NCI-H226 (cell line): ENCODE measurements around the gene TMED4.

Source experiments
- DNase-seq: peaks from one replicate; pipeline ENCODE4 v3.0.0-alpha.2; 2015

Gene TMED4

DNA sequence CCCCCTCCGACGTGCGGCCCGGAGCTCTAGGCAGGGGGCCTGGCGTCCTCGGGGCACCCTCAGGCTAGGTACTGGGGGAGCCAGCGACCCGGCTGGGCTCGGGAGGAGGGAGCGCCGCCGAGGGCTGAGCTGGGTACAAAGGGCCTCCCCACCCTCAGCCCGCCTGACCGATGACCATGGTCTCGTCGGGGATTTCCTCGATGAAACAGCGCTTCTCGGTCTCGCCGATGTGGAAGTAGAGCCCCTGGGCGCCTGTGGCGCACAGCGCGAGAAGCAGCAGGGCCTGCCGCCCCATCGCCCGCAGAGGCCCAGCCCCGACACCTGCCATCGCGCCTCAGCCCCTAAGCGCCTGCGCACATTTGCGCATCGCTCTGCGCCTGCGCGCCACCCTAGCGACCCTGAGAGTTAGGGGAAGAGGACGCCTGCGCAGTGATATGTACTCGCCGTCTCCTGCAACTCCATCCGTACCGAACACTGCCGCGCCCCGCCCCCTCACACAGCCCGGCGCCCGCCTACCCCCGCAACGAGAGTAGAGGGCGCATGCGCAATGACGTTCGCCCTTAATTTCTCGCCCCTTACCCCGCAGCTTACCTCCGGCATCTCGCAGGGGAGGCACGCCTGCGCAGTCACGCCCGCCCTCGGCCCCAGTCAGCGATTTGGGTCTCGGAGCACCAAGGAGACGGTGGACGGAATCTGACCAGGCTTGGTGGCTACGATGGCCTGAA lies at the start of gene TMED4:
TSS of gene TMED4 (minus strand) at position 353 of the 725 bp plus-strand sequence. CDS start at position 328, 25 bp downstream.
- peak; percentile 97 for DNase-seq

DNA sequence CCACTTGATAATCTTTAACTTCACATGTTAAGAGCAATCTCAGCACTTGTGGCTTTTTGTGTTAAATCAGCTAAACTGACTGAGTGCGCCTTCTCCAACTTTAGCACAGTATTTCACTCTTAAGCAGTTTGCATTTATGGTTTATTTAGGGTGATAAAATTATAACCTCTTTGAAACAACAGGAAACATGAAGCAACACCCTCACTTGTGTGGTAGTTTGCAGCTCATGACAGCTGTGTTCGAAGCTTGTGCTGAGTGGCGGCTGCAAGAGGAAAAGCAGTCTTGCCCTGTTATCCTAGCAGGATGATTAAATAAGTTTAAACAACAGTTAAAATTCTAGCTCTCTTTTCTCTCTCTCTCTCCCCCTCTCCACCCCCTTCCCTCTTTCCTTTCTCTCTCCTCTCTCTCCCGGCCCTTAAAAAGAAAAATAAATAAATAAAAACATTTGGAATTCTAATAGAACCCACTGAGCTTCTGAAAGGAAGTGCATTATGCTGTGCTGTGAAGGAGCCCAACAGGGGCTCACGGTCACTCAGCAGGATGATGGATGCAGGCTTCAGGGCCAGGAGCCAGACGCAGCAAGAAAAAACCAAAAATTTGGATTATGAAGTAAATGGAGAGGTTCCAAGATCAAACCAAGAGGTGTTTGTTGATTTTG lies 49.6 kb upstream of the TMED4 start:
- DNase-seq: no peak

DNA sequence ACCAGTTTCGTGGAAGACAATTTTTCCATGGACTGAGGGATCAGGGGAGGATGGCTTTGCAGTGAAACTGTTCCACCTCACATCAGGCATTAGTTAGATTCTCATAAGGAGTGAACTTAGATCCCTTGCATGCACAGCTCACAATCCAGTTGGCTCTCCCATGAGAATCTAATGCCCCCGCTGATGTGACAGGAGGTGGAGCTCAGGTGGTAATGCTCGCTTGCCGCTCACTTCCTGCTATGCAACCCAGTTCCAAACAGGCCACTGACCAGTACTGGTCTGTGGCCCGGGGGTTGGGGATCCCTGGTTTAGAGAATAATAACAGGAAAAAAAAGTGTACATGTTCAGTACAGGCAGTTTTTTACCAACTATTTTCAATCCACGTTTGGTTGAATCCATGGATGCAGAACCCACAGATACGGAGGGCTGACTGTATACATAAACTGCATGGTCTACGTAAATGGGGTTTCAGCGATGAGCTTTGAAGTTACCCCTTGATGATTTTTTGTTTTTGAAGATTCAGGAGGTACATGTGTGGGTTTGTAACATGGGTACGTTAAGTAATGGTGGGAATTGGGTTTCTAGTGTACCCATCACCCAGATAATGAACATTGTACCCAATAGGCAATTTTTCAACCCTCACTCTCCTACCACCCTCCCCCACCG lies 48.9 kb upstream of the TMED4 start:
- DNase-seq: no peak

DNA sequence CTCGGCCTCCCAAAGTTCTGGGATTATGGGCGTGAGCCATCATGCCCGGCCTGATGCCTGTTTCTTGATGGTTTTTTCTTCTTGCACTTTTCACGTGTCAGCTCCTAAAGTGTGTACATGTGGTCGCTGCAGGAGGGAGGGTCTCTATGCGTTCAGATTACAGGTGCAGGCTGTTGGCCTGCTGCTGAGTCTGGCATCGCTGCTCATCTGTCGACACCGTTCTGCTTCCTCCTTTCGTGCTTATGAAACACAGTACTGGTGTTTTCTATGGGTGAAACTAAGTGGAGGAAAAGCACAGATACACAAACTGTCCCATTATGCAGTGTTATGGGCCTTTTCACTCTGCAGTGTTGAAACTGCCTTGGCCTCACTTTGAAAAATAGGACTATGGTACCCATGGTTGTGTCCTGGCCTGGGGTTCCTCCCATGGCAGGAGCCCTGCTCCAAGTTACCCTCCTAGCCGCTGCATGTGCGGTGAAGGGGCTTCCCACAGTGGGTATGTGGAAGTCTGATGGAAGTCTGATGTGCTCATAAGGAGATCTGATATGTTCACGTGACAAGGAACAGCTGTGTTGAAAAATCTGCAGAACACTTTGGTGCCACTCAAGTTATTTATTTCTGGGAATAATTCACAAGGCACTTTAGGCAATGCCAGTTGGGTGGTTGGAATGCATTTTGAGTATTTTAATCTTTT lies 47.9 kb upstream of the TMED4 start:
- no peak for DNase-seq

DNA sequence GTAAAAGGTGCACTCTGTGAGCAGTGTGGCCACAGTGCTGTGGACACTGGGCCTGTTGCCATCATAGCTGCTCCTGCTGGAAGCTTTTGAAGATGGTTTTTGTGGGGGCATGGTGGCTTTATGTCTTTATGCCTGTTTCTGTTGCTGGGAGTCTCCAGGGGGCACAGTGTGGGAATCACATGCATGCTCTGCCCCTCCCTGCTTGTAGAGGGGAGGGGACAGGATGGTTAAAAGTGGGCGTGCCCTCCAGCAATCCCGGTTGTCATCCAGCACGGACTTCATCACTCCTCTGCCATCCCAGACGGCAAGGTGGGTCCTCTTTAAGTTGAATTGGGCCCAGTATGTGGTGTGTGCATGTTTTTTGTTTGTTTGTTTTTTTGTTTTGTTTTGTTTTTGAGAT lies 44.6 kb upstream of the TMED4 start:
- no peak for DNase-seq

DNA sequence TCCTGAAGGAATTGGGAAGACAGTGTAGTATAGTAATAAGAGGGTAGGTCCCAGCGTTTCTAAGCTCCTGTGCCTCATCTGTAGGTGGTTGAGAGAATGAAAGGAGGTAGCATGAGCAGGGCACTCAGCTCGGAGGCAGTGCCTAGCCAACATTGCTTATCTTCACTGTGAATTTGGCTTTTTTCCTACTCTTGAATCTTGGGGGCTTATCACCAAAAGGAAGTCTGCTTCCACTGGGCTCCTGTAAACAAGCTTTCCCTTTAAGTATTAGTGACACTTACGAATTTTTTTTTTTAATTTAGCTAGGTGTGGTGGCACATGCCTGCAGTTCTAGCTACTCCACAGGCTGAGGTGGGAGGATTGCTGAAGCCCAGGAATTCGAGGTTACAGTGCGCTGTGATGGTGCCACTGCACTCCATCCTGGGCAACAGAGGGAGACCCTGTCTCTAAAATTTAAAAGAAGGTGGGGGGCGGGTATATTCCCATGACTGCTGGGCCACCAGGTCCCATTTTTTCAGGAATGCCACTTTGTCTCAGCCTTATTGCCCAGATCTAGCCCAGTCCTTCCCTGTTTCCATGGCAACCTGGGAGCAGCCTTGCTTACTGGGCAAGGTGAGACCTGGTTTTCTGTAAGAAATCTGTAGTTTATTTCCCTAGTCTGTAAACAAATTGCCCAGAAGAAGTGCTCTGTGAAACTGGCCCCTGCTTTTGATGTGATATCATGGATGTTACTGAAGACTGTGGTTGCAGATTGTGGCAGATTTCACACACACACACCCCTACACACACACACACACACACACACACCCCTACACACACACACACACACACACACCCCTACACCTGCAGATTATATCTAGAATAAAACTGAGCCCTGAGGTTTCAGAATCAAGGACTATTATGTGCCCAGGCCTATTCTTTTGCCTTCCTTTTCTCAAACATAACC lies 43.8 kb upstream of the TMED4 start:
- DNase-seq: no peak

DNA sequence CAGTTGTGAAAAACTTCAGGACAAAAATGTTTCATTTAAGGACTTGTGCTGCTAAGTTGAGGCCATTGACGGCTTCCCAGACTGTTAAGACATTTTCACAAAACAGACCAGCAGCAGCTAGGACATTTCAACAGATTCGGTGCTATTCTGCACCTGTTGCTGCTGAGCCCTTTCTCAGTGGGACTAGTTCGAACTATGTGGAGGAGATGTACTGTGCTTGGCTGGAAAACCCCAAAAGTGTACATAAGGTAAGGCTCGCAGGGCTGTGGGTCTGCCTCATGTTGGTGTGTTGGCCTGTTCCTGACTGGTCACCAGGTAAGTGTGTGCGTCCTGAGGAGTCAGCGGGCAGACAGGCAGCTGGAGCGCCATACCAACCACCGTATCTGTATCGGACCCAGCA lies 42.3 kb upstream of the TMED4 start:
- no peak for DNase-seq

DNA sequence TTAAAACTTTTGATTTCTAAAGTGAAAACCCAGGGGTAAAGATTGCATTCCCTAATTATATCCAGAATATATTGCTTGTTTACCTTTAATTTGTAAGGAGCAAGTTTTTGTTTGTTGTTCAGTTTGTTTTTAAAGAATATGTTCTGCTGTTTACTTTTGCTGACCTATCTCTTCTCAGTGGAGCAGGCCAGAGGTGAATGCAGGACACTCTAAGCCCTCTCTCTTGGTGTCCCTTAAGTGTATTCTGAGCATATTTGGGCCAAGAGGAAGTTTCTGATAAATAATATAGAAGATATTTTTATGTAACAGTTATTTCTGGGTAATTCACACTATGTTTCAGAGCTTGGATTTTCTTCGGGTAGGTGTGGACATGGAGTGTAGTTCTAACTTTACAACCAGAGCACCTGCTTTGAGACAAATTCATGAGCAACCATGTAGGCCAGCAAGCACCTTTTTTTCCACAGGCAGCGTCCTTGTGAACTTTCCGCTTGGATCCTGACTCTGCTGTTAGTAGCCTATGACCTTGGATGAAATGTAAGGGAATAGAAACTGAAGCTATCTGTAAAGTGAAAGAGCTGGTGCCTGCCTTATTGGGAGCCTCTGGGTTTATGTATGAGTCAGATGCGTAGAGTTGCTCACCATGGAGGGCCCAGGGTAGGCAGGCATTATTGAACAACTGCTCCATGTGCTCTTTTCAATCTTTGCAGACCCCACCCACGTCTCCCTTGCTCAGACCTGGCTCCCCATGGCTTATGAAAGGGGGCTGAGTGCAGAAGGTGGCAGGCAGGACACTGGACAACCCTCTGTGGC lies 40.5 kb upstream of the TMED4 start:
- no peak for DNase-seq

DNA sequence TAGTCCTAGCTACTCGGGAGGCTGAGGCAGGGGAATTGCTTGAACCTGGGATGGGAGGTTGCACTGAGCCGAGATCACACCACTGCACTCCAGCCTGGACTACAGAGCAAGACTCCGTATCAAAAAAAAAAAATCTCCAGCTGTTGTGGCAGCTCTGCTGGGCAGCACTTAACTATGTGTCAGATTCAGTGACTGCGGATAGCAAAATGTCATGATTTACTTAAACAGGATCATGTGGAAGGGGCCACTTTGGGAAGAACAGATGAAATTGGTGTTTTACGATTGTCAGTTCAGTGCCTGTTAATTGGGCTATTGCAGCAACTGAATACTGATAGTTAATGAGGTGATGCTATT lies 39.7 kb upstream of the TMED4 start:
- DNase-seq: no peak

DNA sequence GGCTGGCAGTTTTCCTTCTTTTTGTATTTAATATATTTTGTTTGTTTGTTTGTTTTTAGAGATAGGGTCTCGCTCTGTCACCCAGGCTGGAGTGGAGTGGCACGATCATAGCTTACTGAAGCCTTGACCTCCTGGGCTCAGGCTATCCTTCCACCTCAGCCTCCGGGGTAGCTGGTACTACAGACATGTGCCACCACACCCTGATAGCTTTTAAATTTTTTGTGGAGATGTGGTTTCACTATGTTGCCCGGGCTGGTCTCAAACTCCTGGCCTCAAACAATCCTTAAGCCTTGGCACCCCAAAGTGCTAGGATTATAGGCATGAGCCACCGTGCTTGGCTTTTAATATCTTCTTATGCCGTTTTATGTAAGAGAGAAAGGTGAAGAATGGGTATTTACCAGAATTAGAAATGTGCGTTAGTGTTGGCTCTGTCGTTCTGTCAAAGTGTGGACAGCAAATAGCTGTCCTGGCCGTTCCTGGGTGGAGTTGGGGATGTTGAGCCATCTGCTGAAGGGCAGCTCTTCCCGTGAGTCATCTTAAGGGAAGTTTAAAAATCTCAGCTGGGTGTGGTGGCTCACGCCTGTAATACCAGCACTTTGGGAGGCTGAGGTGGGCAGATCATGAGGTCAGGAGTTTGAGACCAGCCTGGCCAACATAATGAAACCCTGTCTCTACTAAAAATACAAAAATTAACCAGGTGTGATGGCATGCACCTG lies 39.2 kb upstream of the TMED4 start:
- DNase-seq: peak; percentile 41

DNA sequence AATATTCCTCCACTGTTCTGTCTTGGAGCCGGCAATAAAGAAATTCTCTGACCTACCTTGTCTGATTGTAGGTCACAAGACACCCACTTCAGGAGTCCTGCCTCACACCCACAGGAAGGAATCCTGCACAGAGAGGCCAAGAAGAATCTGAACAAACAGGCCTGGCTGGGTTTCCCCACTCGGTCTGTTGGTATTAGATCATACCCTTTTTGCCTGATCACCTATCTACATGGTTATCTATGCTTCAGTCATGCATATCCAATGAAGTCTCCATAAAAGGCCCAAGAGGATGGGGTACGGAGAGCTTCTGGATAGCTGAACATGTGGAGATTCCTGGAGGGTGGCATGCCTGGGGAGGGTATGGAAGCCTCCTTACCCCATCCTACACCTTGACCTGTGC lies 36.7 kb upstream of the TMED4 start:
- DNase-seq: no peak

DNA sequence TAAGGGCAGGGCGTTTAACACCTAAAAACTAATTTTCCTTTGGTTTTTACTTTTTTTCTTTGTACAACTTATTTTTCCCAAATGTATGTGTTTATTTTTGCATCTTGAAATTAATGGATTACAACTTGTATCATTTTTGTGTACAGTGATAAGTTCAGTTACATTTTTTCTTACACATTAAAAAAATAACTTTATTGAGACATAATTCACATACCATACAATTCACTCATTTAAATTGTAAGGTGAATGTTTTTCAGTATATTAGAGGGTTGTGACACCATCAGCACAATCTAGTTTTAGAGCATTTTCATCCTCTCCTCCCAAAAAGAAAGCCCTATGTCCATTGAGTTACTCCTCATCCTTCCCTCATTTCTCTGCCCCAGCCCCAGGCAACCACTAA lies 36.0 kb upstream of the TMED4 start:
- DNase-seq: no peak

DNA sequence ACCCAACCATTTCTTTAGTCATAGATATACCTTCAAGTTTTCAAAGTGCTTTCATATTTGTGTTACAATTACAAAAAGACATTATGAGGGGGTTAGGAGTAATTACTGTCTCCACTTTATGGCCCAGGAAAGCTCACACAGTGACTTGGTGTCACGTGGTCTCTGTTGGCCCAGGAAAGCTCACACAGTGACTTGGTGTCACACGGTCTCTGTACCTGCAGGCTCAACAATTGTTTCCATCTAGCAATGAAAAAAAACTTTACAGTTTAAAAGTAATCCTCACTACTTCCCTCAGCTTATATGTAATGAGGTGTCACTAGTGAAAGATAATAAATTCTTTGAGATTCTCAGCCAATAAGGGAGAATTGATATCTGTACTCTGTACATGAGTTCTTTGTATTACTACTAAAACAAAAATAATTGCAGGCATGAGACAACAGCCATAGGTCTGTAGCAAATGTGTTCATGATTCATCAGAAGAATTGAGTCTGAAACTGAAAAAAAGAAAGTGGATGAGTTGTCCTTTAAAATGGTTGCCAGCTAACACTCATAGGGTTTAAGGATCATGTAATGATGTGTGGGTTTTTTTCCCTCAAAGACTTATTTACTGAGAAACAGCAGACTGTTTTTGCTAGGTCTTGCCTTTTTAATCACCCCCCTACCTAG lies 35.3 kb upstream of the TMED4 start:
- DNase-seq: no peak

DNA sequence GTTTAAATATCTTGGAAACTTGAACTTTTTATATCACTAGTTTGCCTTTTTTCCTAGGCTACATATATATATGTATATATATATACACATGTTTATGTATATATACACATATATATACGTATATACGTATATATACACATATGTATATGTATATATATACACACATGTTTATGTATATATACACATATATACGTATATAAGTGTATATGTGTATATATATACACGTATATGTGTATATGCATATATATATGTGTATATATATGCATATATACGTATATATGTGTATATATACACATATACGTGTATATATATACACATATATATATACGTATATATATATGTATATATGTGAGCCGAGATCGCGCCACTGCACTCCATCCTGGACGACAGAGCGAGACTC lies 34.5 kb upstream of the TMED4 start:
- no peak for DNase-seq

DNA sequence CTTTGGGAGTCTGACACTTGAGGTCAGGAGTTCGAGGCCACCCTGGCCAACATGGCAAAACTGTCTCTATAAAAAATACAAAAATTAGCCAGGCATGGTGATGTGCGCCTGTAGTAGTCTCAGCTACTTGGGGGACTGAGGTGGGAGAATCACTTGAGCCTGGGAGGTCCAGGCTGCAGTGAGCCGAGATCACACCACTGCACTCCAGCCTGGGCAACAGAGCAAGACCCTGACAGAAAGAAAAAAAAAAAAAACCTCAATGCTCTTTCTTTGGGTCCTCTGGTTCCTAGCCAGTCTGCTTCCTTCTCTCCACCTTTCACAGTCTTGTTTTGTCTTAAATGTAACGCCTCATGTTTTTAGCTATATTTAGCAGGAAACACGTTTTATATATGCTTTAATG lies 33.8 kb upstream of the TMED4 start:
- no peak for DNase-seq

DNA sequence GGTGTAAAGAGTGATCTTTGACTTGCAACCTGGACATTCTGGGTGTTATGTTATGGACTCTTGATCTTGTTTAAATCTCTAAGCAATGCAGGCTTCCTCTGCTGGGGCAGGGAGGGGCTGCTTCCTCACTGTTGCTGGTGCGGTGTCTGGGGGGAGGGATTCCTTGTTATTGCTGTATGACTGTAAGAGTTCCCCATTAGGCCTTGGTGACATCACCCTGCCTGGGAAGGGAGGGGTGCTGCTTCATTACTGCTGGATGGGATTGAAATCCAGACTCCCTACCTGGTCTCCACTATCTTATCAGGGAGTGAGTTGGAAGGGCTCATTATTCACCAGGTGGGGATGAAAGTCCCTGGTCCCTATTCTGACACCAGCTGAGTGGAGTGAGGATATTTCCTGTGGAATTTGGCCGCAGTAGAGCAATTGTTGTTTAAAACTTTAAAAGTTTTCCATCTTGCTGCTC lies 33.1 kb upstream of the TMED4 start:
- DNase-seq: peak; percentile 43

DNA sequence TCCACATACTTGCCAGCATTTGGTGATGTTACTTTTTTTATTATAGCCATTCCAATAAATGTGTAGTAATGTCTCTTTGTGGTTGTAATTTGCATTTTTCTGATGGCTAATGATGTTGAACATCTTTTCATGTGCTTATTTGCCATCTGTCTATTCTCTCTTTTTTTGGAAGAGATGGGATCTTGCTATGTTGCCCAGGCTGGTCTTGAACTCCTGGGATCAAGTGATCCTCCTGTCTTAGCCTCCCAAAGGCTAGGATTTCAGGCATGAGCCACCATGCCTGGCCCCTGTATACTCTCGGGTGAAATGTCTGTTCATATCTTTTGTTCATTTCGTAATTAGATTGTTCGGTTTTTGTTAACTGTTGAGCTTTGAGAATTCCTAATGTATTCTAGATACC lies 27.8 kb upstream of the TMED4 start:
- no peak for DNase-seq

DNA sequence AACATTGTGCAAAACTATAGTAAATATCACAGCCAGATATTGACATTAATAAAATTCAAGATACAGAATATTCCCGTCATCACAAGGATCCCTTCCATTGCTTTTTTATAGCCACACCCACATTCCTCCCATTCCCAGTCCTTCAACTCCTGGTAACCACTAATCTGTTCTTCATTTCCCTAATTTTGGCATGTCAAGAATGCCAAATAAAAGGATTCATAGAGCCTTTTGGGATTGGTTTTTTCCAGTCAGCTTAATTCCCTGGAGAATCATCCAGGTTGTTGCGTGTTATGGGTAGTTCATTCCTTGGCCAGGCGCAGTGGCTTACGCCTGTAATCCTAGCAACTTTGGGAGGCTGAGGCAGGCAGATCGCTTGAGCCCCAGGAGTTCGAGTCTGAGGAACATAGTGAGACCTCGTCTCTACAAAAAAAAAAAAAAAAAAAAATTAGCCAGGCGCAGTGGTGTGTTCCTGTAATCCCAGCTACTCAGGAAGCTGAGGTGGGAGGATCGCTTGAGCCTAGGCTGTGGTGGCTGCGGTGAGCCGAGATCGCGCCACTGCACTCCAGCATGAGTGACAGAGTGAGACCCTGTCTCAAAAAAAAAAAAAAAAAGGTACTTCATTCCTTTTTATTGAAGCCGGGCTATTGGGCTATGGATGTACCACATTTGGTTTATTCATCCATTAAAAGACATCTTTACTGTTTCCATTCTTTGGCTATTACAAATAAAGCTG lies 27.1 kb upstream of the TMED4 start:
- DNase-seq: peak; percentile 80
